Endothelial cell of umbilical vein (primary cell): ENCODE results near the gene GNB5. TPM values are rescaled to one million over a fixed set of nuclear protein-coding genes. Genes with fewer than 3 reads are reported as not detected.
A peak's percentile ranks its signal among the peaks of the same experiment; 100 is the strongest.

Source experiments
- BruUV-seq: library from RNA; stranded (reverse); fragments of 400-500 nt; replicated peaks from 2 replicates; lab custom pipeline; 2021; lab: Mats Ljungman, UMichigan
- CTCF ChIA-PET: fragments of 300-600, 350-600 bp; sonication (Branson Sonifier 250); formaldehyde crosslinking; loops from one replicate; lab custom pipeline; 2021; ENCODE audit warnings: antibody characterized with exemption, inconsistent platforms; lab: Charles Lee
- POLR2A ChIA-PET: fragments of 300-600, 350-600 bp; sonication (Branson Sonifier 250); formaldehyde crosslinking; loops from one replicate; lab custom pipeline; 2021; ENCODE audit warnings: antibody characterized with exemption, inconsistent platforms; lab: Charles Lee
- DNase-seq: peaks from one replicate; pipeline ENCODE4 v3.0.0-alpha.2; 2011; ENCODE audit warnings: low read depth, low spot score
- FAIRE-seq: peaks from 2 replicates; lab custom pipeline; 2011; peaks lifted over from hg19 to GRCh38; lab: Jason Lieb, UNC
- H2AFZ ChIP-seq: 2 replicates; pipeline ENCODE4 v1.6.0; 2012; ENCODE audit warnings: low read depth, low read length, control low read depth, inconsistent platforms
- H3K27ac ChIP-seq: 2 replicates; pipeline ENCODE4 v1.5.1; 2011; ENCODE audit warnings: low read depth, mild to moderate bottlenecking, control low read depth, low read length, moderate library complexity; ENCODE audit not compliant: insufficient read depth
- H3K27me3 ChIP-seq, 2 experiments: 2 replicates each; pipeline versions ENCODE4 v1.6.0 to v1.6.1; 2011; ENCODE audit warnings: low read length in 2 of 2, mixed read lengths in 1 of 2; ENCODE audit not compliant: control insufficient read depth in 2 of 2, insufficient read depth in 2 of 2
- H3K36me3 ChIP-seq, 2 experiments: 2 replicates in 1 of 2; 3 replicates in 1 of 2; pipeline ENCODE4 v1.5.1; 2011; ENCODE audit warnings: low read length in 2 of 2, mild to moderate bottlenecking in 1 of 2, moderate library complexity in 1 of 2; ENCODE audit not compliant: control insufficient read depth in 2 of 2, insufficient read depth in 2 of 2; ENCODE audit errors: extremely low read depth in 1 of 2
- H3K4me1 ChIP-seq: 3 replicates; pipeline ENCODE4 v1.5.1; 2011; ENCODE audit warnings: mild to moderate bottlenecking, low read length; ENCODE audit not compliant: control insufficient read depth, insufficient read depth; ENCODE audit errors: extremely low read depth
- H3K4me2 ChIP-seq: 2 replicates; pipeline ENCODE4 v1.6.1; 2011; ENCODE audit warnings: low read length, control low read depth, mixed read lengths; ENCODE audit not compliant: insufficient read depth
- H3K4me3 ChIP-seq, 3 experiments: fragments of 200-600 bp in 1 of 3; sonication (generic), shearing (Covaris generic) in 1 of 3; replicated peaks in 1 of 3; 2 replicates each; pipeline ENCODE4 v1.5.1; 2011 to 2016; ENCODE audit warnings: control low read depth in 3 of 3, low read length in 3 of 3, mild to moderate bottlenecking in 2 of 3, inconsistent platforms in 1 of 3, low read depth in 1 of 3, moderate library complexity in 1 of 3; ENCODE audit not compliant: insufficient read depth in 1 of 3
- H3K79me2 ChIP-seq: 2 replicates; pipeline ENCODE4 v1.6.0; 2012; ENCODE audit warnings: low read length, inconsistent platforms; ENCODE audit not compliant: control insufficient read depth, insufficient read depth
- H3K9ac ChIP-seq: replicated peaks from 2 replicates; pipeline ENCODE3; 2011; ENCODE audit warnings: low read length, control low read depth; ENCODE audit not compliant: insufficient read depth; ENCODE audit errors: extremely low read depth
- H3K9me1 ChIP-seq: replicated peaks from 3 replicates; pipeline ENCODE4 v1.6.0; 2011; ENCODE audit warnings: mild to moderate bottlenecking, low read length; ENCODE audit not compliant: control insufficient read depth, insufficient read depth; ENCODE audit errors: extremely low read depth
- H3K9me3 ChIP-seq: replicated peaks from 2 replicates; pipeline ENCODE4 v1.5.1; 2012; ENCODE audit warnings: low read length, inconsistent platforms; ENCODE audit not compliant: control insufficient read depth, insufficient read depth
- H4K20me1 ChIP-seq: replicated peaks from 2 replicates; pipeline ENCODE3; 2011; ENCODE audit warnings: mild to moderate bottlenecking, low read length; ENCODE audit not compliant: control insufficient read depth, insufficient read depth; ENCODE audit errors: extremely low read depth
- CTCF ChIP-seq, 2 donors: IDR thresholded peaks; 1 replicate in 1 of 2; 2 replicates in 1 of 2; pipeline ENCODE4 v1.5.1; 2011; ENCODE audit warnings: low read length in 2 of 2, mild to moderate bottlenecking in 2 of 2, moderate library complexity in 2 of 2, control low read depth in 1 of 2, inconsistent platforms in 1 of 2, low read depth in 1 of 2; ENCODE audit not compliant: insufficient read depth in 1 of 2; ENCODE audit errors: extremely low read depth in 1 of 2
- EZH2 ChIP-seq: IDR thresholded peaks from 2 replicates; pipeline ENCODE4 v1.6.1; 2012; ENCODE audit warnings: borderline replicate concordance, low read depth, mild to moderate bottlenecking, moderate library complexity, low read length, inconsistent platforms; ENCODE audit not compliant: severe bottlenecking
- FOS ChIP-seq: IDR thresholded peaks from 2 replicates; pipeline ENCODE4 v1.6.1; 2011; ENCODE audit warnings: mild to moderate bottlenecking, low read length, moderate library complexity, borderline replicate concordance; ENCODE audit not compliant: insufficient read depth
- GATA2 ChIP-seq: IDR thresholded peaks from 2 replicates; pipeline ENCODE4 v1.7.0; 2011; ENCODE audit warnings: low read depth, mild to moderate bottlenecking, moderate library complexity, mixed read lengths, low read length; ENCODE audit not compliant: insufficient read length, insufficient read depth
- JUN ChIP-seq: IDR thresholded peaks from 2 replicates; pipeline ENCODE4 v1.6.1; 2011; ENCODE audit warnings: borderline replicate concordance, low read depth; ENCODE audit not compliant: insufficient read length, insufficient read depth
- MAX ChIP-seq: IDR thresholded peaks from 2 replicates; pipeline ENCODE4 v1.6.1; 2011; ENCODE audit not compliant: insufficient read depth, insufficient read length
- MYC ChIP-seq: IDR thresholded peaks from one replicate; pipeline ENCODE4 v1.6.1; 2011; ENCODE audit warnings: mild to moderate bottlenecking, low read depth, low read length
- POLR2A ChIP-seq: IDR thresholded peaks from 2 replicates; pipeline ENCODE4 v1.6.1; 2012; ENCODE audit warnings: low read depth, mild to moderate bottlenecking, control low read depth, low read length
- POLR2AphosphoS5 ChIP-seq: IDR thresholded peaks from 2 replicates; pipeline ENCODE4 v1.6.1; 2012; ENCODE audit warnings: low read depth, mild to moderate bottlenecking, control low read depth, low read length, moderate library complexity; ENCODE audit not compliant: insufficient read depth
- dilution Hi-C: fragments of 300-500 bp; cut with MboI; formaldehyde crosslinking; loops from one replicate; pipeline ENCODE4 v1.15.0; 2019; ENCODE audit warnings: low sequenced_read_pairs; ENCODE audit not compliant: extremely low pct_ligation_motif_present
- intact Hi-C: fragments of 100-400 bp; cut with micrococcal nuclease; formaldehyde crosslinking; loops from one replicate; pipeline ENCODE4 v1.10.0; 2022
- polyA plus RNA-seq, 4 experiments: library from polyadenylated mRNA; depleted of rRNA in 3 of 4; stranded (reverse) in 3 of 4; unstranded in 1 of 4; fragments of >200 nt; gene quantifications; 2 replicates each; pipeline versions ENCODE4 v1.2.1 to v1.2.3, GENCODE V29; 2011 to 2012; ENCODE audit warnings: missing spikeins in 1 of 4
- total RNA-seq: library from RNA; stranded (reverse); gene quantifications from 2 replicates; pipeline ENCODE4 v1.2.3, GENCODE V29; 2021

Gene GNB5
- total and polyA plus RNA-seq, 2 donors (not counting 3 experiments of a cell fraction or from before 2014, with no cell fraction given) = 15.6 to 16.8 TPM

GRCh38 chr15:52093167-52093538, 98.0 kb downstream of the GNB5 start:
- H3K9me3 ChIP-seq = no peaks in the 10 kb centered on the region
- H3K36me3 ChIP-seq = no peaks in the 10 kb centered on the region
- dilution Hi-C loops (no loop called here), intact Hi-C loops (loop anchor here (1.0 to 5.0 kb wide), 7 partner anchors 10 to 214 kb away; partner anchors contain the start of gene MAPK6)
- H3K4me3 ChIP-seq = no peak overlapping the region
- H2AFZ ChIP-seq = peak overlapping the region; percentile 21
- peak overlapping the region; percentile 99 for H3K27ac ChIP-seq
- H4K20me1 ChIP-seq = no peaks in the 10 kb centered on the region
- peaks cover 34% of the 10 kb centered on the region for H3K4me1 ChIP-seq
- H3K9ac ChIP-seq = peak overlapping the region; percentile 76
- BruUV-seq = TSS peak; percentile 95
- H3K9me1 ChIP-seq = no peaks in the 10 kb centered on the region
- TF ChIP-seq JUN (no peak), EZH2 (no peak), GATA2 (no peak), POLR2AphosphoS5 (no peak), FOS (no peak), MAX (no peak)
- no peaks in the 10 kb centered on the region for H3K27me3 ChIP-seq
- H3K79me2 ChIP-seq = no peaks in the 10 kb centered on the region
- no peak for FAIRE-seq
- ChIA-PET CTCF (interaction anchor here (2.2 kb wide), 1 partner anchor 14 kb away, joined by 5 read pairs; no protein-coding TSS in a partner anchor), POLR2A (no interaction called here)
- peak overlapping the region; percentile 57 for H3K4me2 ChIP-seq
- DNase-seq = no peak

GRCh38 chr15:52090193-52090592, 101.0 kb downstream of the GNB5 start:
- H3K4me1 ChIP-seq = peaks cover 30% of the 10 kb centered on the region
- no peak overlapping the region for H3K4me3 ChIP-seq
- BruUV-seq = no TSS peak
- POLR2A ChIA-PET = no interaction called here
- dilution Hi-C loops = no loop called here
- H3K9me3 ChIP-seq = peaks cover 3% of the 10 kb centered on the region
- H3K27me3 ChIP-seq = no peaks in the 10 kb centered on the region
- no peak for TF ChIP-seq POLR2A
- TF ChIP-seq JUN = no peak
- TF ChIP-seq POLR2AphosphoS5 = no peak
- no peak for TF ChIP-seq FOS
- TF ChIP-seq GATA2 = no peak
- no peak for TF ChIP-seq CTCF (IDR thresholded peaks at IDR 0.05; ENCODE audit: extremely low read depth in 1 of 2, insufficient read depth in 1 of 2, low read depth in 1 of 2, low read length in 2 of 2)
- TF ChIP-seq MAX = no peak
- TF ChIP-seq MYC = no peak
- TF ChIP-seq EZH2 = no peak
- H3K36me3 ChIP-seq = no peaks in the 10 kb centered on the region
- intact Hi-C loops = loop anchor here (5.0 kb wide), 1 partner anchor 108 kb away; no protein-coding TSS in a partner anchor
- no peak overlapping the region for H3K4me2 ChIP-seq
- FAIRE-seq (no peak), DNase-seq (no peak)
- H3K9me1 ChIP-seq = no peaks in the 10 kb centered on the region
- H3K79me2 ChIP-seq = no peaks in the 10 kb centered on the region
- H4K20me1 ChIP-seq = no peaks in the 10 kb centered on the region
- H2AFZ ChIP-seq = no peak overlapping the region
- no peak overlapping the region for H3K27ac ChIP-seq
- no peak overlapping the region for H3K9ac ChIP-seq
- CTCF ChIA-PET = interaction anchor here (0.6 to 1.7 kb wide), 3 partner anchors 11 to 147 kb away, joined by 3 to 5 read pairs (median 3); no protein-coding TSS in a partner anchor
